Naive thymus-derived CD8-positive, alpha-beta T cell (primary cell): ENCODE results near the gene RNF157. TPM values are rescaled to one million over a fixed set of nuclear protein-coding genes. Genes with fewer than 3 reads are reported as not detected.
"Not testable (repeated sequence)": the region's sequence is repeated elsewhere in the genome, so short reads cannot be mapped to it uniquely, and the experiment has no call there.

ENCODE experiments used
- ATAC-seq, 2 donors: fragments of 150-1000 bp; cut with Tn5 transposase in 1 of 2; sonication (Bioruptor Pico), chemical (Tn5 transposase) in 1 of 2; 1 replicate in 1 of 2; 2 replicates in 1 of 2; pipeline ENCODE4 v1.10.0; 2021; ENCODE audit warnings: mild to moderate bottlenecking in 2 of 2, moderate library complexity in 2 of 2
- POLR2A ChIA-PET: fragments of 350-600 bp; sonication (Branson Sonifier 250); formaldehyde crosslinking; loops from one replicate; lab custom pipeline; 2021; ENCODE audit warnings: antibody characterized with exemption; lab: Charles Lee
- DNase-seq, 10 donors: peaks; one replicate each; pipeline versions ENCODE4 v3.0.0 to v3.0.0-alpha.2; 2020 to 2022
- H3K27ac Mint-ChIP-seq, 10 donors: one replicate each; pipeline ENCODE4 v1.8.0; 2020 to 2022; ENCODE audit warnings: mild to moderate bottlenecking in 10 of 10, mixed read lengths in 10 of 10, moderate library complexity in 4 of 10, inconsistent platforms in 1 of 10
- H3K27me3 Mint-ChIP-seq, 5 donors: one replicate each; pipeline ENCODE4 v1.8.0; 2021 to 2022; ENCODE audit warnings: mixed read lengths in 5 of 5
- H3K36me3 Mint-ChIP-seq, 3 donors: one replicate each; pipeline ENCODE4 v1.8.0; 2020 to 2022; ENCODE audit warnings: mixed read lengths in 3 of 3, mild to moderate bottlenecking in 2 of 3, inconsistent platforms in 1 of 3
- H3K4me1 Mint-ChIP-seq, 4 donors: one replicate each; pipeline ENCODE4 v1.8.0; 2021 to 2022; ENCODE audit warnings: mixed read lengths in 4 of 4
- H3K4me3 Mint-ChIP-seq, 10 donors: one replicate each; pipeline ENCODE4 v1.8.0; 2020 to 2022; ENCODE audit warnings: mild to moderate bottlenecking in 10 of 10, mixed read lengths in 10 of 10, moderate library complexity in 6 of 10, inconsistent platforms in 1 of 10
- H3K9me3 Mint-ChIP-seq, 9 donors: one replicate each; pipeline ENCODE4 v1.8.0; 2020 to 2022; ENCODE audit warnings: mixed read lengths in 9 of 9, mild to moderate bottlenecking in 3 of 9, inconsistent platforms in 1 of 9, moderate library complexity in 1 of 9
- polyA plus RNA-seq, 3 donors: library from polyadenylated mRNA; unstranded; fragments of 300-500 nt; fragmentation: Illumina TruSeq; gene quantifications; one replicate each; pipeline ENCODE4 v1.2.3, GENCODE V29; 2021
- total RNA-seq, 8 experiments: library from RNA in 2 of 8; stranded (reverse) in 2 of 8; gene quantifications; one replicate each; pipeline ENCODE4 v1.2.3 and lab custom pipeline; 2021 to 2026

RNF157 gene
- total and polyA plus RNA-seq, 5 experiments from 2014 or later, result 4.9 to 46.4 (median 29.4) TPM

DNA sequence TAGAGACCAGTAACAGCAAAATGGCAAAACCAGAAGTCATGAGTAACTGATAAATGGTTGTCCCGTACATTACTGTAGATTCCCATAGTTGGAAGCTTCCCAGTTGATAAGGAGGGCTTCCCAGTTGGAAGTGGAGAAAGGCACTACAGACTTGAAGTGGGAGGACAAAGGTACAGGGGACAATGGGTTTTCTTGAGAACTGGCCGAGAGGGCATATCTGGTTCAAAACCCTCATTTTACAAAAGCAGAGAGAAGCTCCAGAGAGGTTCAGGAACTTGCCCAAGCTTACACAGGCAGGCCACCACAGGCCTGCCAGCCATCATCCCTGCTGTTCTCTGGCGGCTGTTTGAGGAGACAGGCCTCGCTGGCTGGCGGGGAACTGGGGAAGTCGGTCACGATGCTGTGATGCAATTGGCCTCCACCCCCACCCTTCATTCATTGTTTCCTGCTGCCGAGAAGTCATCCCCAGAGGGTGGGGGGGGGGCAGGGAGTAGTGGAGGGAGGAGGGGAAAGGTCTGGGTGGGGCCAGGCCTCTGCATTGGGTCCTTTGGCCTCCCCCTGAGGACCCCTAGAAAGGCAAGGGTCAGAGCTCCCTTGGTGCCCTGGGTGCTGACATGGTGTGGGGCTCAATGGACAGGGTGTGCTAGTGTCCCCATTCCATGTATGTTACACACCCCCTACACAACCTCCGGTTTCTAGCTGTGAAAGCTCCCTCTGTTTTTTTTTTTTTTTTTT lies 27.9 kb upstream of the RNF157 start:
- Mint-ChIP-seq H3K4me3 (peak overlapping the region; percentile 88 to 97 (median 92)), H3K27me3 (no peaks in the 10 kb centered on the region), H3K27ac (peak overlapping the region; percentile 92 to 97 (median 96)), H3K4me1 (peaks cover 30 to 74% (median 57%) of the 10 kb centered on the region in 4 donors), H3K36me3 (peaks cover 0 to 32% (median 7%) of the 10 kb centered on the region in 3 donors), H3K9me3 (no peaks in the 10 kb centered on the region)
- ATAC-seq, result peak in 1 of 2 donors; percentile 1
- POLR2A ChIA-PET, result interaction anchor here (0.6 to 27.3 kb wide), 18 partner anchors 11 to 194 kb away, joined by 3 to 923 read pairs (median 6); partner anchors contain the start of genes FOXJ1, RNF157 and UBALD2
- DNase-seq, result peak; percentile 48 to 79 (median 56)

DNA sequence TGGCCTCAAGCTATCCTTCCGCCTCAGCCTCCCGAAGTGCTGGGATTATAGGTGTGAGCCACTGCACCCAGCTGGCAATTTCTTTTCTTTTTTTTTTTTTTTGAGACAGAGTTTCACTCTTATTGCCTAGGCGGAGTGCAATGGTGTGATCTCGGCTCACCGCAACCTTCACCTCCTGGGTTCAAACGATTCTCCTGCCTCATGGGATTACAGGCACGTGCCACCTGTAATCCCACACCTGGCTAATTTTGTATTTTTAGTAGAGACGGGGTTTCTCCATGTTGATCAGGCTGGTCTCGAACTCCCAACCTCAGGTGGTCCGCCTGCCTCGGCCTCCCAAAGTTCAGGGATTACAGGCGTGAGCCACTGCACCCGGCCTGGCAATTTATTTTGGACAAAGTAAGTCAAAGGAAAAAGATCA lies 27.3 kb upstream of the RNF157 start:
- POLR2A ChIA-PET, result interaction anchor here (0.6 to 27.3 kb wide), 20 partner anchors 12 to 404 kb away, joined by 3 to 923 read pairs (median 5); partner anchors contain the start of genes FOXJ1, RNF157 and UBALD2
- peak overlapping the region; percentile 92 to 97 (median 96) for H3K27ac Mint-ChIP-seq
- H3K4me1 Mint-ChIP-seq, result peaks cover 33 to 74% (median 57%) of the 10 kb centered on the region in 4 donors
- DNase-seq, result peak in 2 of 10 donors; percentile 19 to 23
- not testable (repeated sequence) for H3K27me3 Mint-ChIP-seq, H3K9me3 Mint-ChIP-seq, ATAC-seq
- peak overlapping the region; percentile 88 to 97 (median 92) for H3K4me3 Mint-ChIP-seq
- peaks cover 0 to 32% (median 7%) of the 10 kb centered on the region in 3 donors for H3K36me3 Mint-ChIP-seq

DNA sequence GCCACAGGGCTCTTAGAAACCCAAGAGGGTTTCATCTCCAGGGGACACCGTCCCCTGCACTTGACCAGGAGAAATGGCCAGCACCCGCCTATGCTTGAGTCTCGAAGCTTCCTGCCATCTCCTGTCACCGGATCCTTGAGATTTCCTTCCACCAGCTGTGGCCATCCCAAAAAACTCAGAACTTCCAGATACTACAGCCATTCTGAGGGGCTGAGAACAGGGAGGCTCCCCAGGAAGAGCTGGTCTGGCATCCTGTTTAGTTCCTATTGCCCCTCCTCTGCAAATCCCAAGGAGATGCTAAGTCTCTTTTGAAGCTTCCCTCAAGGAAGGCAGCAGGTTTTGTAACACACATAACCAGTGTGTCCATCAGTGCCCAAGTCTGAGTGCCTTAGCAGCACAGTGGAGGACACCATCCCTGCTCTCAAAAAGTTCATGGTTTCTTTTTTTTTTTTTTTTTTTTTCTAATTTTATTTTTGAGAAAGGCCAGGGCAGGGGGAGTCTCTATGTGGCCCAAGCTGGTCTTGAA lies 26.8 kb upstream of the RNF157 start:
- H3K27me3 Mint-ChIP-seq, result no peaks in the 10 kb centered on the region
- DNase-seq (no peak), ATAC-seq (no peak)
- POLR2A ChIA-PET, result interaction anchor here (0.6 to 27.3 kb wide), 23 partner anchors 9 to 404 kb away, joined by 3 to 923 read pairs (median 4); partner anchors contain the start of genes FOXJ1, RNF157 and UBALD2
- no peaks in the 10 kb centered on the region for H3K9me3 Mint-ChIP-seq
- peak overlapping the region; percentile 92 to 97 (median 96) for H3K27ac Mint-ChIP-seq
- peaks cover 0 to 32% (median 7%) of the 10 kb centered on the region in 3 donors for H3K36me3 Mint-ChIP-seq
- peak overlapping the region; percentile 88 to 97 (median 92) for H3K4me3 Mint-ChIP-seq
- H3K4me1 Mint-ChIP-seq, result peaks cover 35 to 76% (median 60%) of the 10 kb centered on the region in 4 donors

DNA sequence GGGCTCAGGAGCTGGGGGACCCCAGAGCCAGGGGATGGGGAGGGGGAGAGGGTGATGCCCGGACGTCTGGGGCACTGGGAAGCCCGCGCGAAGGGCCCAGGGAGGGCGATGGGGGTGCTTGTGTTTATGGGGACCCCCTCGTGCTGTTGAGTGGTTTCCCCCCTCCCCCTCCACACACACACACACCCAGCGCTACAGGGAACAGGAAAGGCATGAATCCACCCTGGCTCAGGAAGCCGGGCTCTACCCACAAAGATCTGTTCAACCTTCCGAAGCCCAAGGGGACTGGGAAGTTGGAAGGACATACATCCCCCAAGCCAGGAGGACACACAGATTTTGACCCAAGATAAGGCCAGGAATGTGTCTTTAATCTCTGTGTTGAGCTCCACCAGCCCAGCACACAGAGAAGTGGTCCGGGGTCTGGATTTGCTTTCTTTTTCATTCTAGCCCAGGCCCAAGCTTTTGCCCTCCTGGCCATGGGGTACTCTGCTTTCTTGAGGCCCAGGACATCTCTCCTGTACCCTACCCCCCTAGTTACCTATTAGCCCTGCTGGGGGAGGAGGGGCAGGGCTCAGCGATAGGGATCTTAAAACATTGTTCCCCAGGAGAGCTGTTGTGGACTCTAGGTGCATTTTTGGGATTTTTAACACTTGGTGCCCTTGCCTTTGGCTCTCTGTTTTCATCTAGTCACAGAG lies 26.1 kb upstream of the RNF157 start:
- ATAC-seq (no peak), DNase-seq (peak in 2 of 10 donors; percentile 37 to 65)
- peaks cover 37 to 78% (median 66%) of the 10 kb centered on the region in 4 donors for H3K4me1 Mint-ChIP-seq
- H3K4me3 Mint-ChIP-seq, result peak overlapping the region; percentile 88 to 97 (median 92)
- peak overlapping the region; percentile 91 to 97 (median 94) for H3K27ac Mint-ChIP-seq
- H3K9me3 Mint-ChIP-seq, result no peaks in the 10 kb centered on the region
- POLR2A ChIA-PET, result interaction anchor here (0.6 to 31.3 kb wide), 17 partner anchors 3 to 237 kb away, joined by 3 to 923 read pairs (median 6); partner anchors contain the start of genes FOXJ1, RNF157 and UBALD2
- H3K27me3 Mint-ChIP-seq, result no peaks in the 10 kb centered on the region
- peaks cover 0 to 32% (median 7%) of the 10 kb centered on the region in 3 donors for H3K36me3 Mint-ChIP-seq

DNA sequence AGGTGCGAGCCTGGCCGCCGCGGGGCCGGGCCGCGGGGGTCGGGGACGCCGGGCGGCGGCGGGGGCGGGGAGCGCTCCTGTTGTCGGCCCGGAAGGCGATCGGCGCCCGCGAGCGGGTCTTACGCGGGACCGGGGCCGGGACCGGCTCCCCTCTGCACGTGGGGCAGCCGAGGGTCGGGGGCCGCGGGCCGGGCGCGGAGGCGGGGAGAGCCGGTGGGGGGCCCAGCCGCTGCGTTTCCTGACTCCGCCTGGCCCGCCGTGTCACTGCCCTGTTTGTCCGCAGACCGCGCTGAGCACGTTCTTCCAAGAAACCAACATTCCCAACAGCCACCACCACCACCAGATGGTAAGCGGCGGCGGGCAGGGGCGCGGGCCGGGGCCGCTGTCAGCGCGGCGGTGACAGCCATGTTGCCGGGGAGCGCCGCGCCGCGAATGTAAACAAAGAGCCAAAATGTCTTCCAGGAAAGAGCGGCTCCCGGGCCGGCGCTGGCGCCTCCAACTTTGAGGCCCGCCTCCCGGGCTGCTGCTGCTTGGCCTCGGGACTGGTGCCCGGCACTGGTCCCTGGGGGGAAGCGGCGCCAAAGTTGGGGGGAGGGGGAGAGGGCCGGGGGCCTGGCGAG lies 25.4 kb upstream of the RNF157 start:
- no peaks in the 10 kb centered on the region for H3K27me3 Mint-ChIP-seq
- peaks cover 0 to 32% (median 7%) of the 10 kb centered on the region in 3 donors for H3K36me3 Mint-ChIP-seq
- peak overlapping the region in 9 of 10 donors; percentile 91 to 97 (median 96) for H3K27ac Mint-ChIP-seq
- peaks cover 36 to 75% (median 65%) of the 10 kb centered on the region in 4 donors for H3K4me1 Mint-ChIP-seq
- POLR2A ChIA-PET, result interaction anchor here (0.5 to 31.3 kb wide), 24 partner anchors 2 to 661 kb away, joined by 3 to 923 read pairs (median 4); partner anchors contain the start of genes FOXJ1, MRPL38, RNF157 and UBALD2
- H3K4me3 Mint-ChIP-seq, result peak overlapping the region; percentile 78 to 97 (median 92)
- no peaks in the 10 kb centered on the region for H3K9me3 Mint-ChIP-seq
- DNase-seq, result peak; percentile 47 to 81 (median 63)
- peak; percentile 5 to 8 for ATAC-seq

DNA sequence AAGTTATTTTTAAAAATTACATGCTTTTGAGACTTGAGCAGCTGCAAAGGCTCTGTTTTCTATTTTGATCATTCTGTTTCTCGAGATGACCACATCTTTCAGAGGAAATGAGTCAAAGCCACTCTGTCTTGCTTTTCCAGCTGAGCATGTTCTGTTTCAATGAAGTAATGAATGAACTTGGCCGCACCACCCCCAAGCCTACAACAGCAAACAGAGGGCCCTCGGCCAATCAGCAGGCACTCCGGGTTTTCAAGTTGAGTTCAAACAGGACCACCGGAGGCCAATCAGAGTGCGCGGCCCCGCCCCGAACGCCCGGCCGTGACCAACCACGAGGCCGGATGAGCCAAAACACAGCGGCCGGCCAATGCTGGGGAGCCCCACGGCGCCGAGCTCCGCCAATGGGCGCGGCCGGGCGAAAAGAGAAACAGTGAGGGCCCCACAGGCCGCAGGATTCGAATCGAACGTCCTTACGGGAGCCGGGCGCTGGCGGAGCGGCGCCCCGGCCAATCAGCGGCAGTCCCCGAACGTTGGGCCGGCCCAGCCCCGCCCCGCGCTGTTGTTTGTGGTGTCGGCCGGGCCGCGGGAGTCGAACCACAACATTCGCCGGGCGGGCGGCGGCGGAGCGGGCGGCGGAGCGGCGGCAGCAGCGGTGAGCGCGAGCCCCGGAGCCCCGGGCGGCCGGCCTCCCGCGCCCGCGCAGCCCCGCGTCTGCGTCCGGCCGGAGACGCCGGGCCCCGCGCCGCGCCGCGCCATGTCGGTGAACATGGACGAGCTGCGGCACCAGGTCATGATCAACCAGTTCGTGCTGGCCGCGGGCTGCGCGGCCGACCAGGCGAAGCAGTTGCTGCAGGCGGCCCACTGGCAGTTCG lies 24.7 kb upstream of the RNF157 start, which contains the start of gene UBALD2:
Gene UBALD2 (plus strand): TSS at position 594 of the 869 bp plus-strand sequence. CDS start 158 bp downstream, at position 752.
- POLR2A ChIA-PET, result interaction anchor here (0.5 to 31.3 kb wide), 25 partner anchors 1 to 660 kb away, joined by 3 to 923 read pairs (median 4); partner anchors contain the start of genes FOXJ1, MRPL38, RNF157 and UBALD2
- Mint-ChIP-seq H3K9me3 (no peaks in the 10 kb centered on the region), H3K36me3 (peaks cover 0 to 30% (median 7%) of the 10 kb centered on the region in 3 donors), H3K27me3 (no peaks in the 10 kb centered on the region), H3K4me3 (peak within 1 kb of the TSS; percentile 88 to 97 (median 92)), H3K27ac (peak within 1 kb of the TSS; percentile 91 to 98 (median 96)), H3K4me1 (peaks cover 35 to 79% (median 64%) of the 10 kb centered on the region in 4 donors)
- ATAC-seq (peak; percentile 80 to 86), DNase-seq (peak; percentile 90 to 99 (median 98))

DNA sequence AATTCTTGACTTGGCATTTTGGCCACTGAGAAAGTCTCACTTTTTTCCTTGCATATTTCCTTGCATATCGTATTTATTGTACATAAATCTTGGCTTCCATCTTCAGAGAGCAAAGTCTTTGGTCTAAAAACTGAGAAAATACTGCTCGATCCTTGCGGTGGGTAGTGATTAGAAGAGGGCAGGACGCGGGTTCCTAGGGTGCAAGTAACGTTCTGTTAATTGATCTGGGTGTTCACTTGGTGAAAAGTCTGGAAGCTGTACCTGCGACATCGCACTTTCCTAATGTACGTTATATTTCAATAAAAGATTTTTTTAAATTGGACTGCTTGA lies 24.1 kb upstream of the RNF157 start:
- peak overlapping the region; percentile 58 to 91 (median 81) for H3K4me3 Mint-ChIP-seq
- H3K9me3 Mint-ChIP-seq, result no peaks in the 10 kb centered on the region
- POLR2A ChIA-PET, result interaction anchor here (0.7 to 31.3 kb wide), 23 partner anchors 1 to 652 kb away, joined by 3 to 923 read pairs (median 5); partner anchors contain the start of genes FOXJ1, MRPL38, RNF157 and UBALD2
- no peaks in the 10 kb centered on the region for H3K27me3 Mint-ChIP-seq
- DNase-seq (no peak), ATAC-seq (no peak)
- peaks cover 30 to 79% (median 61%) of the 10 kb centered on the region in 4 donors for H3K4me1 Mint-ChIP-seq
- peak overlapping the region; percentile 86 to 98 (median 93) for H3K27ac Mint-ChIP-seq
- peaks cover 0 to 25% (median 7%) of the 10 kb centered on the region in 3 donors for H3K36me3 Mint-ChIP-seq

DNA sequence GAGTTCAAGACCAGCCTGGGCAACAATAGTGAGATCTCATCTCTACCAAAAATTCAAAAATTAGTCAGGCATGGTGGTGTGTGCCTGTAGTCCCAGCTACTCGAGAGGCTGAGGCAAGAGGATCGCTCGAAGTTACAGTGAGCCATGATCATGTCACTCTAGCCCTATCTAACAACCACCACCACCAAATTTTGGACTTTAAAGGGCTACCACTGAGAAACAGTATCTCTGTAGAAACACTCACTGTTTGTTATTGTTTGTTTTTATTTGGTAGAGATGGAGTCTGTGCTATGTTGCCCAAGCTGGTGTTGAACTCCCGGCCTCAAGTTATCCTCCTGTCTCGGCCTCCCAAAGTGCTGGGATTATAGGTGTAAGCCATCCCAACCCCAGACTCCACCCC lies 23.6 kb upstream of the RNF157 start:
- H3K4me3 Mint-ChIP-seq, result peak overlapping the region in 5 of 10 donors; percentile 58 to 89 (median 82)
- no peaks in the 10 kb centered on the region for H3K27me3 Mint-ChIP-seq
- ATAC-seq (no peak), DNase-seq (no peak)
- H3K27ac Mint-ChIP-seq, result peak overlapping the region; percentile 90 to 98 (median 93)
- no peaks in the 10 kb centered on the region for H3K9me3 Mint-ChIP-seq
- peaks cover 0 to 20% (median 7%) of the 10 kb centered on the region in 3 donors for H3K36me3 Mint-ChIP-seq
- POLR2A ChIA-PET, result interaction anchor here (1.0 to 31.3 kb wide), 12 partner anchors 0 to 160 kb away, joined by 3 to 923 read pairs (median 20); partner anchors contain the start of genes FOXJ1, RNF157 and UBALD2
- peaks cover 26 to 76% (median 58%) of the 10 kb centered on the region in 4 donors for H3K4me1 Mint-ChIP-seq

DNA sequence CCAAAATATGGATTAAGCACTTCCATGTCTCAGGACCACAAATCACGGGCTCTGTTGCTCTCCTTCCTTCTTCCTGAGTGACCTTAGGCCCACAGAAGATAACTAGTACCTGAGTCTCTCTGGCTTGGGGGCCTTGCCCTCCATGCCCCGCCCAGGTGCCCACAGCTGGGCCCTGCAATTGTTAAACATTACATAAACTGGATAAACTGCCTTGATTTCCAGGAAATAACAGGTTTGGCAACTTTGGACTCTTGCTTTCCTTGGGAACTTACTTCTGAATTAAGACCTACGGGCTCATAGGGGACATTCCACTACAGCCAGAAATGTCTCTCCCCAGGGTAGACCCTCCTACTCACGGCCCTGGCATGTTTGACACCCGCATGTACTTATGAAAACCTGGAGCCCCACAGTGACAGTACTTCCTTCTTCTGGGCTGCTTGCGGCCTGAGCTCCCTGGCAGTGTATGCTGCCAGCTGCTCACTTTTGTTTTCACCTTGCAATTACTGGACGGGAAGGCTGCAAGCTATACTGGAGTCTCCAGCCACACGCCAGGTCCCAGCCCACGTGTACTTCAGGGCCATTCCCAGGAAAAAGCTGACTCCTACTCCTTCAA lies 22.5 kb upstream of the RNF157 start:
- ATAC-seq (no peak), DNase-seq (peak in 2 of 10 donors; percentile 26 to 28)
- H3K4me1 Mint-ChIP-seq, result peaks cover 24 to 69% (median 50%) of the 10 kb centered on the region in 4 donors

More for the DNA sequence above, 22.5 kb upstream of the RNF157 start:
- POLR2A ChIA-PET, result interaction anchor here (0.8 to 31.3 kb wide), 8 partner anchors 1 to 138 kb away, joined by 3 to 923 read pairs (median 24); partner anchors contain the start of genes FOXJ1, RNF157 and UBALD2
- peaks cover 0 to 10% (median 2%) of the 10 kb centered on the region in 3 donors for H3K36me3 Mint-ChIP-seq
- H3K27me3 Mint-ChIP-seq, result no peaks in the 10 kb centered on the region
- peak overlapping the region; percentile 21 to 86 (median 60) for H3K4me3 Mint-ChIP-seq
- H3K9me3 Mint-ChIP-seq, result peaks cover 0 to 2% (median 0%) of the 10 kb centered on the region in 9 donors
- peak overlapping the region; percentile 89 to 98 (median 92) for H3K27ac Mint-ChIP-seq
